Measurements from ENCODE around the gene TP63.

- TF ChIP-seq MAX (IDR thresholded peaks at IDR 0.05; ENCODE audit: insufficient read depth, insufficient read length) (no peak), EZH2 (IDR thresholded peaks at IDR 0.05; ENCODE audit: borderline replicate concordance, low read depth, low read length, severe bottlenecking) (no peak)
- TF ChIP-seq, protein P1, sequence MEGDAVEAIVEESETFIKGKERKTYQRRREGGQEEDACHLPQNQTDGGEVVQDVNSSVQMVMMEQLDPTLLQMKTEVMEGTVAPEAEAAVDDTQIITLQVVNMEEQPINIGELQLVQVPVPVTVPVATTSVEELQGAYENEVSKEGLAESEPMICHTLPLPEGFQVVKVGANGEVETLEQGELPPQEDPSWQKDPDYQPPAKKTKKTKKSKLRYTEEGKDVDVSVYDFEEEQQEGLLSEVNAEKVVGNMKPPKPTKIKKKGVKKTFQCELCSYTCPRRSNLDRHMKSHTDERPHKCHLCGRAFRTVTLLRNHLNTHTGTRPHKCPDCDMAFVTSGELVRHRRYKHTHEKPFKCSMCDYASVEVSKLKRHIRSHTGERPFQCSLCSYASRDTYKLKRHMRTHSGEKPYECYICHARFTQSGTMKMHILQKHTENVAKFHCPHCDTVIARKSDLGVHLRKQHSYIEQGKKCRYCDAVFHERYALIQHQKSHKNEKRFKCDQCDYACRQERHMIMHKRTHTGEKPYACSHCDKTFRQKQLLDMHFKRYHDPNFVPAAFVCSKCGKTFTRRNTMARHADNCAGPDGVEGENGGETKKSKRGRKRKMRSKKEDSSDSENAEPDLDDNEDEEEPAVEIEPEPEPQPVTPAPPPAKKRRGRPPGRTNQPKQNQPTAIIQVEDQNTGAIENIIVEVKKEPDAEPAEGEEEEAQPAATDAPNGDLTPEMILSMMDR (IDR thresholded peaks at IDR 0.05; ENCODE audit: extremely low read depth in 1 of 2, insufficient read depth in 1 of 2, low read depth in 1 of 2, low read length in 2 of 2): no peak
Measured at GRCh38 chr3:189756582-189757078, 125.4 kb downstream of the TP63 start.

Data from endothelial cell of umbilical vein (primary cell).